Measurements from ENCODE around the gene CIDEC.
A peak's percentile ranks its signal among the peaks of the same experiment; 100 is the strongest.

CIDEC gene

GRCh38 chr3:9846231-9846630 is 33.8 kb downstream of the CIDEC start:
- no peak for DNase-seq (ENCODE audit: low spot score)

- DNase-seq (ENCODE audit: low spot score), result peak; percentile 93
Measured at GRCh38 chr3:9843715-9844438, 36.2 kb downstream of the CIDEC start, which contains the start of gene RPUSD3. TSS of gene RPUSD3 (minus strand) at chr3:9844008. CDS start at chr3:9843990, 18 bp downstream.

- no peak for DNase-seq (ENCODE audit: low spot score)
Measured at GRCh38 chr3:9841015-9841414, 39.0 kb downstream of the CIDEC start.

- DNase-seq (ENCODE audit: low spot score), result no peak
Measured at GRCh38 chr3:9838856-9839255, 41.2 kb downstream of the CIDEC start.

- DNase-seq (ENCODE audit: low spot score), result no peak
Measured at GRCh38 chr3:9837701-9838582, 42.1 kb downstream of the CIDEC start.

GRCh38 chr3:9834520-9835380 is 45.3 kb downstream of the CIDEC start:
- no peak for DNase-seq (ENCODE audit: low spot score)

GRCh38 chr3:9833078-9833477 is 47.0 kb downstream of the CIDEC start:
- DNase-seq (ENCODE audit: low spot score), result no peak

GRCh38 chr3:9831253-9831652 is 48.8 kb downstream of the CIDEC start:
- DNase-seq (ENCODE audit: low spot score), result no peak

GRCh38 chr3:9828801-9829755 is 51.0 kb downstream of the CIDEC start:
- DNase-seq (ENCODE audit: low spot score), result no peak

GRCh38 chr3:9826815-9827573 is 53.1 kb downstream of the CIDEC start:
- no peak for DNase-seq (ENCODE audit: low spot score)

- DNase-seq (ENCODE audit: low spot score), result no peak
Measured at GRCh38 chr3:9825451-9826040, 54.5 kb downstream of the CIDEC start.

- DNase-seq (ENCODE audit: low spot score), result peak; percentile 55
Measured at GRCh38 chr3:9820946-9821345, 59.1 kb downstream of the CIDEC start.

GRCh38 chr3:9820543-9820942 is 59.5 kb downstream of the CIDEC start:
- DNase-seq (ENCODE audit: low spot score), result no peak

GRCh38 chr3:9818666-9819335 is 61.3 kb downstream of the CIDEC start:
- DNase-seq (ENCODE audit: low spot score), result no peak

- no peak for DNase-seq (ENCODE audit: low spot score)
Measured at GRCh38 chr3:9817436-9817835, 62.6 kb downstream of the CIDEC start.
